ENCODE data around the gene PSMD9.

PSMD9 gene

DNA sequence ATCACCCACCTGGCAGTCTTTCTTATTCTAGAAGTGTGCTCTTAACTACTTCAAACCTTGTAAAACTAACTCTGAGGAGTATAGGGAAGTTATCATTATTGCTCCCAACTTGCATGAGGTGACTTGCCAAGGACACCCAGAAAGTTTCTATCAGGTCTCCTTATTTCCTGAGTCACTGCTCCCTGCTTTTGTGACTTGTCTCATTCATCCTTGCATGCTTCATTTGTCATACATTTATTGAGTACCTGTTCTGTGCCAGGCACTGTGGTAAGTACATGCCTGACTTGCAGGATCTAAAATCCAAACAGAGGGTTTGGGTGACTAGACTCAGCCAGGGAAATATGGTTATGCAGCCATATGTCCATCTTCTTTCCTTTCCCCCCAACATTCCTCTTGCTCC lies 55.3 kb downstream of the PSMD9 start:
- no peak overlapping the region for H3K27ac ChIP-seq
- no peak for TF ChIP-seq CTCF (IDR thresholded peaks at IDR 0.05)
- no peak overlapping the region for H3K4me3 ChIP-seq
- DNase-seq (ENCODE audit: low spot score), result no peak

DNA sequence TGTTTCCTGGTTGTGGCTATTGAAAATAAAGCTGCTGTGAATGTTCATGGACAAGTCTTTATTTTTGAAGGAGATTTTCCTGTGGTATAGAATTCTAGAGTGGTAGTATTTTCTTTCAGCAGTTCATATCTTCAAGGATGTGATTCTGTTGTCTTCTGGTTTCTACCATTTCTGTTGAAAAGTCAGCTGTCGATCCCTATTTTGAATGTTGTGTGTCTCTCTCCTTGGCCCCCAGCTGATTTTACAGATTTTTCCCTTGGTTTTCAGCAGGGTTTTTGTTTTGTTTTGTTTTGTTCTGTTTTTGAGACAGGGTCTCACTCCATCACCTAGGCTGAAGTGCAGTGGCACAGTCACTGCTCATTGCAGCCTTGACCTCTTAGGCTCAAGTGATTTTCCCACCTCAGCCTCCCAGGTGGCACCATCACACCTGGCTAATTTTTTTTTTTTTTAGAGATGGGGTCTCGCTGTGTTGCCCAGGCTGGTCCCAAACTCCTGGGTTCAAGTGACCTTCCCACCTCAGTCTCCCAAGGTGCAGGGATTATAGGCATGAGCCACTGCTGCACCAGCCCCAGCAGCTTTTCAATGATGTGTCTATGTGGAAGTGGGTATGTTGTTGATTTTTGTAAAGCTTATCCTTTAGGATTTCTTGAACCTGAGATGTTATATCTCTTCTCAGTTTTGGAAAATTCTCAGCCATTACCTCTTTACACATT lies 57.9 kb downstream of the PSMD9 start:
- no peak for TF ChIP-seq CTCF (IDR thresholded peaks at IDR 0.05)
- no peak overlapping the region for H3K4me3 ChIP-seq
- DNase-seq (ENCODE audit: low spot score), result no peak
- H3K27ac ChIP-seq, result no peak overlapping the region

GRCh38 chr12:121947981-121948380 lies 59.4 kb downstream of the PSMD9 start:
- no peak overlapping the region for H3K4me3 ChIP-seq
- no peak overlapping the region for H3K27ac ChIP-seq
- no peak for DNase-seq (ENCODE audit: low spot score)
- no peak for TF ChIP-seq CTCF (IDR thresholded peaks at IDR 0.05)

- TF ChIP-seq CTCF (IDR thresholded peaks at IDR 0.05), result no peak
- no peak overlapping the region for H3K4me3 ChIP-seq
- DNase-seq (ENCODE audit: low spot score), result no peak
- no peak overlapping the region for H3K27ac ChIP-seq
Observed at GRCh38 chr12:121949648-121950397, 61.2 kb downstream of the PSMD9 start.

DNA sequence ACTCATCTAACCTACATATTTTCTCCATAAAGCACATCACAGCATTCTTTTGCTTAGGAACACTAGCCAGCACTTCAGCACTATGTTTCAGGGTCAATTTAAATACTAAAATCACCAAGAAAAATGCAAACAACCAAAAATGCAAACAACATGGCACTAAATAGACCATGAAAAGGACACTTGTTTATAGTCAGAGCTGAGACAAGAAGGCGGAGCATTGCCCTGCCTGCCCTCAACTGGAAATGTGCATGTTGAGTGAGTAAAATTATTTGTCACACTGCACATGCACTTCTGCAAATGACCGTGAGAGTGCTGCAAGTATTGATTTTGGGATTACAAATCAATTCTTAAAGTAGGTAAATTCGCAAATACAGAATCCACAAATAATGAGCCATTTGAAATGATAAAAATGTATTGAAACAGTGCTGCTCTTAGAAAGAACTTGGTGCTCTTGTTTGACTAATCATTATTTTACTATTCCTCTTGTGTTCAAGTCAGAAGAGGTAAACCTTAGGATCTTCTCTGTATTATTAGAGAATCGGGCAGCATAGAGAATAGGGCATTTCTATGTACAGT lies 64.6 kb downstream of the PSMD9 start:
- H3K27ac ChIP-seq, result no peak overlapping the region
- no peak for DNase-seq (ENCODE audit: low spot score)
- H3K4me3 ChIP-seq, result no peak overlapping the region
- no peak for TF ChIP-seq CTCF (IDR thresholded peaks at IDR 0.05)

DNA sequence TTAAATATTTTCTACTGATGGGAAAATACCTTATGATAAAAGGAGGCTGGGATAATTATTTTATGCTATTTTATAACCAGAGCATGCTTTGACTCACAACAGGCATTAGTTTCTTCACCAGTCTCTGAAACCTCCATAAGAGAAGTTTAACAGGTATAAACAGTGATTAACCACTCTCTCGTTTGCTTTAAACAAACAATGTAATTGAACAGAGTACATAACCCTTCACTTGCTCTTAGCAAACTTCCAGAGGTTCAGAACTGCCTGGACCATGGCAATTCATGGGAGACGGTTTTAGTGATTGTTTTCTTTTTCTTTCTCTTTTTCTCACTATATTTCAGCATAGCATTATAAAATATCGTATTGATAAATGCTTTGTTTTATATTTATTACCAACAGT lies 65.1 kb downstream of the PSMD9 start:
- DNase-seq (ENCODE audit: low spot score), result no peak
- TF ChIP-seq CTCF (IDR thresholded peaks at IDR 0.05), result no peak
- H3K27ac ChIP-seq, result no peak overlapping the region

More for the DNA sequence above, 65.1 kb downstream of the PSMD9 start:
- no peak overlapping the region for H3K4me3 ChIP-seq

Measured in coronary artery (tissue), 2 donors.